Stimulated activated CD4-positive, alpha-beta T cell treated with anti-CD3 and anti-CD28 coated beads, Interleukin-2, amount 100 ng/mL, for 4 hours (primary cell): Measurements from ENCODE around the gene DNAH3.
"Not testable (repeated sequence)": the region's sequence is repeated elsewhere in the genome, so short reads cannot be mapped to it uniquely, and the experiment has no call there.

ENCODE experiments used
- DNase-seq: peaks from one replicate; pipeline ENCODE4 v3.0.0-alpha.2; 2020; ENCODE audit warnings: low read depth

Gene DNAH3

GRCh38 chr16:21150375-21151001 is at the start of gene DNAH3:
DNAH3 (minus strand) TSS chr16:21150846; CDS start chr16:21150319, 527 bp downstream.
- no peak for DNase-seq

GRCh38 chr16:21199607-21200218 is 49.1 kb upstream of the DNAH3 start:
- DNase-seq: no peak

- no peak for DNase-seq
Measured at GRCh38 chr16:21197621-21198020, 47.0 kb upstream of the DNAH3 start.

- no peak for DNase-seq
Measured at GRCh38 chr16:21197112-21197511, 46.5 kb upstream of the DNAH3 start.

GRCh38 chr16:21195330-21195729 is 44.7 kb upstream of the DNAH3 start:
- DNase-seq: not testable (repeated sequence)

GRCh38 chr16:21194771-21195301 is 44.2 kb upstream of the DNAH3 start:
- DNase-seq: no peak

GRCh38 chr16:21192991-21193390 is 42.3 kb upstream of the DNAH3 start:
- no peak for DNase-seq

GRCh38 chr16:21190599-21190998 is 40.0 kb upstream of the DNAH3 start:
- DNase-seq: no peak

- no peak for DNase-seq
Measured at GRCh38 chr16:21190013-21190412, 39.4 kb upstream of the DNAH3 start.

GRCh38 chr16:21189311-21189710 is 38.7 kb upstream of the DNAH3 start:
- DNase-seq: no peak

- DNase-seq: no peak
Measured at GRCh38 chr16:21186326-21186691, 35.7 kb upstream of the DNAH3 start.

- DNase-seq: no peak
Measured at GRCh38 chr16:21185659-21186325, 35.1 kb upstream of the DNAH3 start.

- DNase-seq: no peak
Measured at GRCh38 chr16:21184834-21185233, 34.2 kb upstream of the DNAH3 start.

- DNase-seq: no peak
Measured at GRCh38 chr16:21183995-21184394, 33.3 kb upstream of the DNAH3 start.

- DNase-seq: no peak
Measured at GRCh38 chr16:21179983-21180365, 29.3 kb upstream of the DNAH3 start.

GRCh38 chr16:21179126-21179982 is 28.7 kb upstream of the DNAH3 start:
- DNase-seq: no peak

- no peak for DNase-seq
Measured at GRCh38 chr16:21175397-21175796, 24.8 kb upstream of the DNAH3 start.

- DNase-seq: no peak
Measured at GRCh38 chr16:21172650-21173049, 22.0 kb upstream of the DNAH3 start.

- DNase-seq: not testable (repeated sequence)
Measured at GRCh38 chr16:21170116-21170515, 19.5 kb upstream of the DNAH3 start.

GRCh38 chr16:21169249-21169981 is 18.8 kb upstream of the DNAH3 start:
- DNase-seq: no peak

GRCh38 chr16:21167929-21168602 is 17.4 kb upstream of the DNAH3 start:
- no peak for DNase-seq
